GM23338 (cell line): ENCODE data around the gene EFCAB6. TPM values are rescaled to one million over a fixed set of nuclear protein-coding genes. Genes with fewer than 3 reads are reported as not detected.

Experiments
- ATAC-seq: fragments of 200-7000 bp; cut with Tn5 transposase; 3 replicates; pipeline ENCODE4 v1.9.1; 2020
- DNase-seq: peaks from one replicate; pipeline ENCODE4 v3.0.0-alpha.2; 2015; ENCODE audit warnings: low spot score
- H2AFZ ChIP-seq: fragments of 200-600 bp; sonication (generic); 2 replicates; pipeline ENCODE4 v1.8.0; 2016; ENCODE audit warnings: antibody characterized with exemption, mild to moderate bottlenecking, moderate library complexity
- H3F3A ChIP-seq: fragments of 200-600 bp; sonication (generic); replicated peaks from 2 replicates; pipeline ENCODE4 v1.8.0; 2017; ENCODE audit warnings: antibody characterized with exemption, mixed run types, low read depth
- H3K27ac ChIP-seq: fragments of 200-600 bp; sonication (generic); 2 replicates; pipeline ENCODE4 v1.6.1; 2016; ENCODE audit warnings: low read depth
- H3K27me3 ChIP-seq: fragments of 200-600 bp; sonication (generic); 2 replicates; pipeline ENCODE4 v1.8.0; 2016; ENCODE audit warnings: mild to moderate bottlenecking, mixed run types, moderate library complexity; ENCODE audit not compliant: insufficient read depth
- H3K36me3 ChIP-seq: fragments of 200-600 bp; sonication (generic); 2 replicates; pipeline ENCODE4 v1.8.0; 2016; ENCODE audit warnings: mild to moderate bottlenecking; ENCODE audit not compliant: insufficient read depth
- H3K4me1 ChIP-seq: fragments of 200-600 bp; sonication (generic); 2 replicates; pipeline ENCODE4 v1.8.0; 2016; ENCODE audit warnings: mild to moderate bottlenecking, moderate library complexity; ENCODE audit not compliant: insufficient read depth
- H3K4me2 ChIP-seq: fragments of 200-600 bp; sonication (generic); 2 replicates; pipeline ENCODE4 v1.7.1; 2017; ENCODE audit warnings: mixed run types
- H3K4me3 ChIP-seq: fragments of 200-600 bp; sonication (generic); 2 replicates; pipeline ENCODE4 v1.6.1; 2016; ENCODE audit warnings: mixed run types
- H3K79me2 ChIP-seq: fragments of 200-600 bp; sonication (generic); replicated peaks from 2 replicates; pipeline ENCODE4 v1.8.0; 2017; ENCODE audit warnings: mild to moderate bottlenecking; ENCODE audit not compliant: insufficient read depth
- H3K9me2 ChIP-seq: fragments of 200-600 bp; sonication (generic); 2 replicates; pipeline ENCODE4 v1.8.0; 2017; ENCODE audit not compliant: insufficient read depth
- H4K20me1 ChIP-seq: fragments of 200-600 bp; sonication (generic); replicated peaks from 2 replicates; pipeline ENCODE4 v1.8.0; 2017; ENCODE audit warnings: mild to moderate bottlenecking; ENCODE audit not compliant: insufficient read depth
- H3K27ac Mint-ChIP-seq: 2 replicates; pipeline ENCODE4 v1.8.0; 2020; ENCODE audit warnings: inconsistent platforms, mild to moderate bottlenecking, moderate library complexity, mixed read lengths
- H3K27me3 Mint-ChIP-seq: 3 replicates; pipeline ENCODE4 v1.8.0; 2022; ENCODE audit warnings: low read depth, mild to moderate bottlenecking, moderate library complexity, mixed read lengths, inconsistent platforms; ENCODE audit not compliant: insufficient read depth, poor library complexity
- H3K36me3 Mint-ChIP-seq: 3 replicates; pipeline ENCODE4 v1.8.0; 2021; ENCODE audit warnings: low read depth, mild to moderate bottlenecking, inconsistent platforms, moderate library complexity, mixed read lengths
- H3K4me1 Mint-ChIP-seq: 3 replicates; pipeline ENCODE4 v1.8.0; 2020; ENCODE audit warnings: mild to moderate bottlenecking, inconsistent platforms, mixed read lengths
- H3K4me3 Mint-ChIP-seq: 3 replicates; pipeline ENCODE4 v1.8.0; 2021; ENCODE audit warnings: moderate library complexity, mild to moderate bottlenecking, inconsistent platforms, mixed read lengths
- H3K9me3 Mint-ChIP-seq: 3 replicates; pipeline ENCODE4 v1.8.0; 2020; ENCODE audit warnings: moderate library complexity, mild to moderate bottlenecking, inconsistent platforms, mixed read lengths
- EZH2 ChIP-seq: fragments of 200-600 bp; sonication (generic); IDR thresholded peaks from one replicate; pipeline ENCODE4 v1.8.0; 2017; ENCODE audit warnings: antibody characterized with exemption, mild to moderate bottlenecking, low read depth; ENCODE audit not compliant: unreplicated experiment
- EZH2phosphoT487 ChIP-seq: fragments of 200-600 bp; sonication (generic); IDR thresholded peaks from one replicate; pipeline ENCODE4 v1.8.1; 2018; ENCODE audit warnings: antibody characterized with exemption; ENCODE audit not compliant: unreplicated experiment
- JUNB ChIP-seq: IDR thresholded peaks from one replicate; pipeline ENCODE4 v1.6.1; 2016; ENCODE audit warnings: antibody characterized with exemption; ENCODE audit not compliant: unreplicated experiment
- NANOG ChIP-seq: IDR thresholded peaks from 2 replicates; pipeline ENCODE4 v1.6.1; 2016; ENCODE audit warnings: antibody characterized with exemption, borderline replicate concordance
- STAT1 ChIP-seq: IDR thresholded peaks from one replicate; pipeline ENCODE4 v1.6.1; 2016; ENCODE audit warnings: antibody characterized with exemption; ENCODE audit not compliant: unreplicated experiment
- ZNF114 ChIP-seq: fragments of 250-450 bp; sonication (Bioruptor Pico); IDR thresholded peaks from 2 replicates; pipeline ENCODE4 v1.5.0; 2020; ENCODE audit warnings: mild to moderate bottlenecking, moderate library complexity
- ZNF331 ChIP-seq: fragments of 250-450 bp; sonication (Bioruptor Pico); IDR thresholded peaks from 2 replicates; pipeline ENCODE4 v1.5.0; 2020; ENCODE audit warnings: low read depth, mild to moderate bottlenecking, moderate library complexity
- polyA plus RNA-seq: library from polyadenylated mRNA; unstranded; fragments of >200 nt; fragmentation: Nextera tagmentation; extraction: Ambion mirVana; gene quantifications from 2 replicates; pipeline ENCODE4 v1.2.1, GENCODE V29; 2016
- total RNA-seq: library from RNA; depleted of rRNA; stranded (reverse); fragments of >200 nt; shearing (Covaris generic); gene quantifications from 2 replicates; pipeline ENCODE4 v1.2.3, GENCODE V29; 2014
- TF ChIP-seq, protein P1 (sequence below): IDR thresholded peaks from 2 replicates; pipeline ENCODE4 v1.6.1; 2016; ENCODE audit warnings: antibody characterized with exemption
- TF ChIP-seq, protein P2 (sequence below), 2 experiments: fragments of 200-600 bp in 1 of 2; sonication (generic) in 1 of 2; conservative IDR thresholded peaks; 2 replicates each; pipeline versions ENCODE4 v1.5.1 to v1.6.1; 2016 to 2017; ENCODE audit warnings: antibody characterized with exemption in 2 of 2, low read depth in 2 of 2, mild to moderate bottlenecking in 2 of 2, moderate library complexity in 1 of 2
- TF ChIP-seq, protein P3 (sequence below): IDR thresholded peaks from one replicate; pipeline ENCODE4 v1.6.1; 2018; ENCODE audit warnings: antibody characterized with exemption; ENCODE audit not compliant: unreplicated experiment

EFCAB6 gene
- total and polyA plus RNA-seq, 2 experiments from 2014 or later = 1.1 to 1.8 TPM

DNA sequence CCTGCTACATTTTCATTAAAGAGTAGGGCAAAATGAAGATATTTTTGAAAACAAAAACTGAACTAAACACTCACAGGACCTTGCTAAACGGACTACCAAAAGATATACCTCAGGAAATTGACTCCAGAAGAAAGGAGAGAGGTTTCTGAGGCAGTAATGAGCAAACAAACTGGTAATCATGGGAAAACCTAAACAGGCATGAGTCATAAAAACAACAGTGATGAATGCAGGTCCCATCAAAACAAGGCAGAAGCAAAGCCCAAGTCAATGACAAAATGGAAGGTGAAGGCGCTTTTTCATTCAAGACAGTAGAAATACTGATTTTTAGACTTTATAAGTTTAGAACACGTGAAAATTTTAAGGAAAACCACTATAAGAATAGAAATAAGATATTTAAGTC, 104.5 kb downstream of the EFCAB6 start:
- H3K27ac ChIP-seq = no peak overlapping the region
- H3K4me3 ChIP-seq = no peak overlapping the region
- Mint-ChIP-seq H3K4me1 (peaks cover 30% of the 10 kb centered on the region), H3K27me3 (no peaks in the 10 kb centered on the region), H3K27ac (no peak overlapping the region), H3K9me3 (peaks cover 25% of the 10 kb centered on the region), H3K4me3 (no peak overlapping the region), H3K36me3 (peaks cover 22% of the 10 kb centered on the region)
- TF ChIP-seq, protein P1, sequence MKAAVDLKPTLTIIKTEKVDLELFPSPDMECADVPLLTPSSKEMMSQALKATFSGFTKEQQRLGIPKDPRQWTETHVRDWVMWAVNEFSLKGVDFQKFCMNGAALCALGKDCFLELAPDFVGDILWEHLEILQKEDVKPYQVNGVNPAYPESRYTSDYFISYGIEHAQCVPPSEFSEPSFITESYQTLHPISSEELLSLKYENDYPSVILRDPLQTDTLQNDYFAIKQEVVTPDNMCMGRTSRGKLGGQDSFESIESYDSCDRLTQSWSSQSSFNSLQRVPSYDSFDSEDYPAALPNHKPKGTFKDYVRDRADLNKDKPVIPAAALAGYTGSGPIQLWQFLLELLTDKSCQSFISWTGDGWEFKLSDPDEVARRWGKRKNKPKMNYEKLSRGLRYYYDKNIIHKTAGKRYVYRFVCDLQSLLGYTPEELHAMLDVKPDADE = no peak
- H3K4me1 ChIP-seq = peaks cover 11% of the 10 kb centered on the region; the same call in 1 of the 2 replicates
- H3K79me2 ChIP-seq = no peaks in the 10 kb centered on the region
- peaks cover 9% of the 10 kb centered on the region; the same call in 1 of the 2 replicates for H3K36me3 ChIP-seq
- H3F3A ChIP-seq = no peaks in the 10 kb centered on the region
- DNase-seq (no peak), ATAC-seq (no peak)
- H3K4me2 ChIP-seq = no peak overlapping the region
- H2AFZ ChIP-seq = no peak overlapping the region
- H4K20me1 ChIP-seq = no peaks in the 10 kb centered on the region
- no peaks in the 10 kb centered on the region; the same call in 1 of the 2 replicates for H3K9me2 ChIP-seq
- H3K27me3 ChIP-seq = no peaks in the 10 kb centered on the region

DNA sequence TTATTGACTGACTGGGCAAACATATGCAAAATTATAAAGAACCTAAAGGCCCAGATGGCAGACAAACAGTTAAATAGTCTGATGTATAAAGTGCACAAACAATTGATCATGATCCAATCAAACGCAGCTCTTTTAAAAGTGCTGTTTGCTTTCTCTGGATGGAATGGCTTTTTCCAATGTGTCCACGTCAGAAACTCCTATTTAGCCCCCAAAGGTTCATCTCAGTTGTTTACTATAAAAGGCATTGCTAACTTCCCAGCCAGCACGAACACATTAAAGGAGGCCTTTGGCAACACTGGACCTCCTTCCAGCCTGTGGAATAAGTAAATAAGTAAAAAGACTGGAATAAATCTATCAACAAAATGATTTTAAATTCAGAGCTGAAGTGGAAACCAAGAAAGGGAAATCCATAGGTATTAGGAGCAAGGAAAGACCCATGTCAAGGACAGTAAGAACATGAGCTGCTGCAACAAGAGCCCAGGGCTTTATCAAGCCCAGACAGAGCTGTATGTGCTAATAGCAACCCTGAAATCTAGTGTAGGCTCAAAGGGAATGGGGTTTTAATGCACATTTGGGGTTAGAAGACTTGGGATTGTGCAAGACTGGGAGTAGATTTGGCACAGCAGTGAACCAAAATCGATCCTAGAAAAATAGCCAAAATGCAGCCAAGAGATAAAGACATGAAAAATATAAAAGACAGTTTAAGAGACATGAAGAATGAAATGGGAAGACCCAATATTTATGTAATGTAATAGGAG, 105.4 kb downstream of the EFCAB6 start:
- peaks cover 9% of the 10 kb centered on the region; the same call in 1 of the 2 replicates for H3K36me3 ChIP-seq
- H3K4me1 ChIP-seq = peaks cover 11% of the 10 kb centered on the region; the same call in 1 of the 2 replicates
- H3K79me2 ChIP-seq = no peaks in the 10 kb centered on the region
- no peak for DNase-seq
- H3K9me2 ChIP-seq = no peaks in the 10 kb centered on the region; the same call in 1 of the 2 replicates
- 0 out of 2 replicates have a peak overlapping the region, but pooled peaks have one; percentile 36 for H3K27ac Mint-ChIP-seq
- H3K27ac ChIP-seq = no peak overlapping the region; the same call in 1 of the 2 replicates
- H3K4me1 Mint-ChIP-seq = peaks cover 30% of the 10 kb centered on the region
- H3K9me3 Mint-ChIP-seq = peaks cover 26% of the 10 kb centered on the region
- H3K27me3 Mint-ChIP-seq = no peaks in the 10 kb centered on the region
- no peak overlapping the region for H3K4me3 Mint-ChIP-seq
- H3K36me3 Mint-ChIP-seq = peaks cover 22% of the 10 kb centered on the region
- peak; percentile 34; the same call in 2 of the 3 replicates for ATAC-seq
- H3K27me3 ChIP-seq = no peaks in the 10 kb centered on the region
- no peak overlapping the region for H3K4me3 ChIP-seq
- H2AFZ ChIP-seq = no peak overlapping the region
- no peaks in the 10 kb centered on the region for H4K20me1 ChIP-seq
- H3K4me2 ChIP-seq = 0 out of 2 replicates have a peak overlapping the region, but pooled peaks have one; percentile 1
- no peaks in the 10 kb centered on the region for H3F3A ChIP-seq
- TF ChIP-seq EZH2phosphoT487 (no peak), NANOG (no peak), EZH2 (no peak), ZNF114 (CRISPR knock-in tag) (no peak), STAT1 (no peak), ZNF331 (CRISPR knock-in tag) (no peak), JUNB (no peak)
- TF ChIP-seq, protein P1 = no peak
- TF ChIP-seq, protein P2, sequence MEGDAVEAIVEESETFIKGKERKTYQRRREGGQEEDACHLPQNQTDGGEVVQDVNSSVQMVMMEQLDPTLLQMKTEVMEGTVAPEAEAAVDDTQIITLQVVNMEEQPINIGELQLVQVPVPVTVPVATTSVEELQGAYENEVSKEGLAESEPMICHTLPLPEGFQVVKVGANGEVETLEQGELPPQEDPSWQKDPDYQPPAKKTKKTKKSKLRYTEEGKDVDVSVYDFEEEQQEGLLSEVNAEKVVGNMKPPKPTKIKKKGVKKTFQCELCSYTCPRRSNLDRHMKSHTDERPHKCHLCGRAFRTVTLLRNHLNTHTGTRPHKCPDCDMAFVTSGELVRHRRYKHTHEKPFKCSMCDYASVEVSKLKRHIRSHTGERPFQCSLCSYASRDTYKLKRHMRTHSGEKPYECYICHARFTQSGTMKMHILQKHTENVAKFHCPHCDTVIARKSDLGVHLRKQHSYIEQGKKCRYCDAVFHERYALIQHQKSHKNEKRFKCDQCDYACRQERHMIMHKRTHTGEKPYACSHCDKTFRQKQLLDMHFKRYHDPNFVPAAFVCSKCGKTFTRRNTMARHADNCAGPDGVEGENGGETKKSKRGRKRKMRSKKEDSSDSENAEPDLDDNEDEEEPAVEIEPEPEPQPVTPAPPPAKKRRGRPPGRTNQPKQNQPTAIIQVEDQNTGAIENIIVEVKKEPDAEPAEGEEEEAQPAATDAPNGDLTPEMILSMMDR (conservative IDR thresholded peaks at IDR 0.05; ENCODE audit: low read depth in 2 of 2) = no peak
- TF ChIP-seq, protein P3, sequence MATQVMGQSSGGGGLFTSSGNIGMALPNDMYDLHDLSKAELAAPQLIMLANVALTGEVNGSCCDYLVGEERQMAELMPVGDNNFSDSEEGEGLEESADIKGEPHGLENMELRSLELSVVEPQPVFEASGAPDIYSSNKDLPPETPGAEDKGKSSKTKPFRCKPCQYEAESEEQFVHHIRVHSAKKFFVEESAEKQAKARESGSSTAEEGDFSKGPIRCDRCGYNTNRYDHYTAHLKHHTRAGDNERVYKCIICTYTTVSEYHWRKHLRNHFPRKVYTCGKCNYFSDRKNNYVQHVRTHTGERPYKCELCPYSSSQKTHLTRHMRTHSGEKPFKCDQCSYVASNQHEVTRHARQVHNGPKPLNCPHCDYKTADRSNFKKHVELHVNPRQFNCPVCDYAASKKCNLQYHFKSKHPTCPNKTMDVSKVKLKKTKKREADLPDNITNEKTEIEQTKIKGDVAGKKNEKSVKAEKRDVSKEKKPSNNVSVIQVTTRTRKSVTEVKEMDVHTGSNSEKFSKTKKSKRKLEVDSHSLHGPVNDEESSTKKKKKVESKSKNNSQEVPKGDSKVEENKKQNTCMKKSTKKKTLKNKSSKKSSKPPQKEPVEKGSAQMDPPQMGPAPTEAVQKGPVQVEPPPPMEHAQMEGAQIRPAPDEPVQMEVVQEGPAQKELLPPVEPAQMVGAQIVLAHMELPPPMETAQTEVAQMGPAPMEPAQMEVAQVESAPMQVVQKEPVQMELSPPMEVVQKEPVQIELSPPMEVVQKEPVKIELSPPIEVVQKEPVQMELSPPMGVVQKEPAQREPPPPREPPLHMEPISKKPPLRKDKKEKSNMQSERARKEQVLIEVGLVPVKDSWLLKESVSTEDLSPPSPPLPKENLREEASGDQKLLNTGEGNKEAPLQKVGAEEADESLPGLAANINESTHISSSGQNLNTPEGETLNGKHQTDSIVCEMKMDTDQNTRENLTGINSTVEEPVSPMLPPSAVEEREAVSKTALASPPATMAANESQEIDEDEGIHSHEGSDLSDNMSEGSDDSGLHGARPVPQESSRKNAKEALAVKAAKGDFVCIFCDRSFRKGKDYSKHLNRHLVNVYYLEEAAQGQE = no peak
